Keratinocyte (primary cell): Measurements from ENCODE around the gene ADAMTSL4. TPM values are rescaled to one million over a fixed set of nuclear protein-coding genes. Genes with fewer than 3 reads are reported as not detected.
"Not testable (repeated sequence)": the region's sequence is repeated elsewhere in the genome, so short reads cannot be mapped to it uniquely, and the experiment has no call there.

Experiments used
- DNase-seq: peaks from one replicate; pipeline ENCODE4 v3.0.0-alpha.2; 2011; ENCODE audit warnings: low read depth, missing footprints, low spot score
- FAIRE-seq: peaks from 2 replicates; lab custom pipeline; 2011; peaks lifted over from hg19 to GRCh38; lab: Jason Lieb, UNC
- H2AFZ ChIP-seq: 2 replicates; pipeline ENCODE4 v1.6.0; 2012; ENCODE audit warnings: low read length, control low read depth, inconsistent platforms; ENCODE audit not compliant: control insufficient read depth
- H3K27ac ChIP-seq: 2 replicates; pipeline ENCODE4 v1.5.1; 2011; ENCODE audit warnings: low read length; ENCODE audit not compliant: control insufficient read depth, insufficient read depth
- H3K27me3 ChIP-seq: 3 replicates; pipeline ENCODE4 v1.6.0; 2011; ENCODE audit warnings: low read length; ENCODE audit not compliant: control insufficient read depth, insufficient read depth; ENCODE audit errors: extremely low read depth
- H3K36me3 ChIP-seq, 2 experiments: 2 replicates in 1 of 2; 3 replicates in 1 of 2; pipeline ENCODE4 v1.5.1; 2011; ENCODE audit warnings: low read length in 2 of 2, mild to moderate bottlenecking in 1 of 2; ENCODE audit not compliant: control insufficient read depth in 2 of 2, insufficient read depth in 2 of 2; ENCODE audit errors: extremely low read depth in 1 of 2
- H3K4me1 ChIP-seq: 3 replicates; pipeline ENCODE4 v1.5.1; 2011; ENCODE audit warnings: low read length; ENCODE audit not compliant: control insufficient read depth, insufficient read depth; ENCODE audit errors: extremely low read depth
- H3K4me2 ChIP-seq: 3 replicates; pipeline ENCODE4 v1.6.0; 2011; ENCODE audit warnings: low read depth, low read length; ENCODE audit not compliant: control insufficient read depth, insufficient read depth; ENCODE audit errors: extremely low read depth
- H3K4me3 ChIP-seq, 3 experiments: fragments of 200-600 bp in 1 of 3; sonication (generic) in 1 of 3; 2 replicates in 2 of 3; 3 replicates in 1 of 3; pipeline ENCODE4 v1.5.1; 2011 to 2016; ENCODE audit warnings: low read length in 3 of 3, mild to moderate bottlenecking in 3 of 3, control low read depth in 2 of 3, inconsistent platforms in 1 of 3, low read depth in 1 of 3, mixed read lengths in 1 of 3, mixed run types in 1 of 3, moderate library complexity in 1 of 3; ENCODE audit not compliant: control insufficient read depth in 2 of 3, insufficient read depth in 2 of 3; ENCODE audit errors: extremely low read depth in 1 of 3
- H3K79me2 ChIP-seq: 2 replicates; pipeline ENCODE4 v1.6.0; 2012; ENCODE audit warnings: low read length; ENCODE audit not compliant: control insufficient read depth, insufficient read depth
- H3K9ac ChIP-seq: 3 replicates; pipeline ENCODE4 v1.6.0; 2011; ENCODE audit warnings: low read length; ENCODE audit not compliant: control insufficient read depth, insufficient read depth; ENCODE audit errors: extremely low read depth
- H3K9me1 ChIP-seq: 3 replicates; pipeline ENCODE4 v1.6.0; 2011; ENCODE audit warnings: low read length; ENCODE audit not compliant: control insufficient read depth, insufficient read depth; ENCODE audit errors: extremely low read depth
- H3K9me3 ChIP-seq: 2 replicates; pipeline ENCODE4 v1.5.1; 2012; ENCODE audit warnings: low read depth, low read length; ENCODE audit not compliant: control insufficient read depth
- H4K20me1 ChIP-seq: 3 replicates; pipeline ENCODE4 v1.6.0; 2011; ENCODE audit warnings: low read length; ENCODE audit not compliant: control insufficient read depth, insufficient read depth; ENCODE audit errors: extremely low read depth
- EZH2 ChIP-seq: IDR thresholded peaks from one replicate; pipeline ENCODE4 v1.6.1; 2012; ENCODE audit warnings: inconsistent platforms, mild to moderate bottlenecking, low read length, moderate library complexity
- dilution Hi-C: fragments of 300-500 bp; cut with MboI; formaldehyde crosslinking; loops from one replicate; pipeline ENCODE4 v1.7.0; 2020; ENCODE audit warnings: low sequenced_read_pairs; ENCODE audit not compliant: extremely low pct_ligation_motif_present
- polyA plus RNA-seq, 5 experiments: library from polyadenylated mRNA; depleted of rRNA in 3 of 5; stranded (reverse) in 3 of 5; stranded (forward) in 1 of 5; unstranded in 1 of 5; fragments of >200 nt; gene quantifications; 1 replicate in 1 of 5; 2 replicates in 3 of 5; 3 replicates in 1 of 5; pipeline versions ENCODE4 v1.2.1 to v1.2.3, GENCODE V29; 2011 to 2012; ENCODE audit warnings: missing spikeins in 2 of 5, low read depth in 1 of 5, low replicate concordance in 1 of 5
- TF ChIP-seq, protein P1 (sequence below), 3 experiments: IDR thresholded peaks in 1 of 3; conservative IDR thresholded peaks in 1 of 3; optimal IDR thresholded peaks in 1 of 3; 2 replicates in 2 of 3; 3 replicates in 1 of 3; pipeline versions ENCODE3 to v1.5.1; 2011; ENCODE audit warnings: low read length in 3 of 3, mild to moderate bottlenecking in 3 of 3, moderate library complexity in 2 of 3, control low read depth in 1 of 3, inconsistent platforms in 1 of 3; ENCODE audit not compliant: insufficient read depth in 2 of 3; ENCODE audit errors: extremely low read depth in 1 of 3

ADAMTSL4 gene
- polyA plus RNA-seq, 1 donor (not counting 4 experiments of a cell fraction or from before 2014, with no cell fraction given) = 7.0 TPM

DNA sequence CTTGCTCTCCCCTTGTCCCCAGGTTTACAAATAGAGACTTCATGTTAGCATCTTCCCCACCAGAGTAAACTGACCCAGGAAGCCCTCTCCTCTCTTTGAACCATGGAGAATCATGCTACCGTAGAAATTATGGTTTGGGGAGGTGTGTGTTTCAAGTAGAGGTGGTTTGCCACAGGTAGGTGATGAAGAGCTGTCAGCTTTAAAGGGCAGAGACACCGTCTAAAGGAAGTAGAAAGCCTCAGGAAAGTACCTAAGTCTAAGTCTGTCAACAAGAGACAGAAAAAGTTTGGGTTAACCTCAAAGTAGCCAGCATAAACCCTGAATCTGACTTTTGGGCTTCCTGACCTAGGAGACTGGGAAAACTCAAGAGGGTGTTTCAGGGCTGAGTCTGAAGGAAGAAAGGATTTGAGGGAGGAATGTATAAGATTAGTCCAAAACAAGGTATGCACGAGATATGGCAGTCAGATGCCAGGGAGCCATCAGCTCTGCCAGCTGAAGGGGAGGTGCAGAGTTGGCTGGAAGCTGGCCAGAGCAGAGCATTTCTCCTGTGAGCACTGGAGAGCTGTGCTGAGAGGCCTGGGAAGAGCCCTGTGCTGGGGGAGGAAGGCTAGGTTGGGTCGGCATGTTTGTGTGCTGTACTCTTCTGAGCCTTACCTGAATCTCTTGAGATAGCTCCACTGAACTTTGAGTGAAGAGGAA is 14.3 kb downstream of the ADAMTSL4 start:
- Histone ChIP-seq H3K4me1 (peaks cover 59% of the 10 kb centered on the region), H3K4me2 (peak overlapping the region; percentile 94), H4K20me1 (peaks cover 4% of the 10 kb centered on the region), H3K36me3 (peaks cover 0 to 2% of the 10 kb centered on the region in 2 experiments), H2AFZ (no peak overlapping the region), H3K9me1 (peaks cover 8% of the 10 kb centered on the region), H3K4me3 (no peak overlapping the region), H3K9me3 (no peaks in the 10 kb centered on the region), H3K9ac (peak overlapping the region; percentile 99), H3K79me2 (peaks cover 21% of the 10 kb centered on the region), H3K27ac (peak overlapping the region; percentile 99), H3K27me3 (no peaks in the 10 kb centered on the region)
- dilution Hi-C loops = no loop called here
- FAIRE-seq (peak; percentile 26), DNase-seq (no peak)
- TF ChIP-seq, protein P1, sequence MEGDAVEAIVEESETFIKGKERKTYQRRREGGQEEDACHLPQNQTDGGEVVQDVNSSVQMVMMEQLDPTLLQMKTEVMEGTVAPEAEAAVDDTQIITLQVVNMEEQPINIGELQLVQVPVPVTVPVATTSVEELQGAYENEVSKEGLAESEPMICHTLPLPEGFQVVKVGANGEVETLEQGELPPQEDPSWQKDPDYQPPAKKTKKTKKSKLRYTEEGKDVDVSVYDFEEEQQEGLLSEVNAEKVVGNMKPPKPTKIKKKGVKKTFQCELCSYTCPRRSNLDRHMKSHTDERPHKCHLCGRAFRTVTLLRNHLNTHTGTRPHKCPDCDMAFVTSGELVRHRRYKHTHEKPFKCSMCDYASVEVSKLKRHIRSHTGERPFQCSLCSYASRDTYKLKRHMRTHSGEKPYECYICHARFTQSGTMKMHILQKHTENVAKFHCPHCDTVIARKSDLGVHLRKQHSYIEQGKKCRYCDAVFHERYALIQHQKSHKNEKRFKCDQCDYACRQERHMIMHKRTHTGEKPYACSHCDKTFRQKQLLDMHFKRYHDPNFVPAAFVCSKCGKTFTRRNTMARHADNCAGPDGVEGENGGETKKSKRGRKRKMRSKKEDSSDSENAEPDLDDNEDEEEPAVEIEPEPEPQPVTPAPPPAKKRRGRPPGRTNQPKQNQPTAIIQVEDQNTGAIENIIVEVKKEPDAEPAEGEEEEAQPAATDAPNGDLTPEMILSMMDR (optimal IDR thresholded peaks at IDR 0.05 in 1 of 3, IDR thresholded peaks at IDR 0.05 in 1 of 3, conservative IDR thresholded peaks at IDR 0.05 in 1 of 3; ENCODE audit: extremely low read depth in 1 of 3, insufficient read depth in 2 of 3, low read length in 3 of 3) = no peak
- no peak for TF ChIP-seq EZH2

DNA sequence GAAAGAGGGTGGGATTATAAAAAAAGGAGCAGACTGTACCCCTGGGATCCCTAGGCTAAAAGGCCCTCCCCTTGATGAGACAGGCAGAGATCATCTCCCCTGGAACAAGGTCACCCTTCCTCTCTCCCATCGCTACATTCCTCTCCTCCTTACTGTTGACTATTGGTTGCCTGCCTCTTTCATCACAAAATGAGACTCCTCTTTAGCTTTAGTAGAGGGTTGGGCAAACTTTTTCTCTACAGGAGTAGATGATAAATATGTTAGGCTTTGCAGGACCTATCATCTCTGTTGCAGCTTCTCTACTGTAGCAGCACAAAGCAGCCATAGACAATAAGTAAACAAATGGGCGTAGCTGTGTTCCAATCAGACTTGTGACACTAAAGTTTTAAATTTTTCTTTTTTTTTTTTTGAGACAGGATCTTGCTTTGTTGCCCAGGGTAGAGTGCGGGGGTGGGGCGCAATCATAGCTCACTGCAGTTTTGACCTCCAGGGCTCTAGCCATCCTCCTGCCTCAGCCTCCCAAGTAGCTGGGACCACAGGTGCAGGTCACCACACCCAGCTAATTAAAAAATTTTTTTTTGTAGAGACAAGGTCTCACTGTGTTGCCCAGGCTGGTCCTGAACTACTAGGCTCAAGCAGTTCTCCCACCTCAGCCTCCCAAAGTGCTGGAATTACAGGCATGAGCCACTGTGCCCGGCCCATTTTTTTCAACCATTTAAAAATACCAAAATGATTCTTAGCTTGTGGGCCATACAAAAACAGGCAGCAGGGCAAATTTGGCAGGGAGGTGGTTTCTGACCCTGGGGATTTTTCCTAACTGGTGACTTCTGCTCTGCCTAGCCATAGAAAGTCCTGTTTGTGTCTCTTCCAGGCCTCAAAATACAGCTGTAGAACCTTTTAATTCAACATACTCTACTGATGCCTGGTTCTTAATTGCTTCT is 15.1 kb downstream of the ADAMTSL4 start:
- Histone ChIP-seq H3K27ac (peak overlapping the region; percentile 99), H4K20me1 (peaks cover 4% of the 10 kb centered on the region), H3K9me3 (no peaks in the 10 kb centered on the region), H3K4me3 (peak overlapping the region in 1 of 3 experiments; percentile 14), H3K79me2 (peaks cover 21% of the 10 kb centered on the region), H3K36me3 (peaks cover 0 to 2% of the 10 kb centered on the region in 2 experiments), H3K9me1 (peaks cover 8% of the 10 kb centered on the region), H3K4me1 (peaks cover 66% of the 10 kb centered on the region), H2AFZ (no peak overlapping the region), H3K4me2 (peak overlapping the region; percentile 94), H3K9ac (peak overlapping the region; percentile 54), H3K27me3 (no peaks in the 10 kb centered on the region)
- TF ChIP-seq, protein P1 (optimal IDR thresholded peaks at IDR 0.05 in 1 of 3, IDR thresholded peaks at IDR 0.05 in 1 of 3, conservative IDR thresholded peaks at IDR 0.05 in 1 of 3; ENCODE audit: extremely low read depth in 1 of 3, insufficient read depth in 2 of 3, low read length in 3 of 3) = no peak
- no peak for TF ChIP-seq EZH2
- DNase-seq (no peak), FAIRE-seq (no peak)
- dilution Hi-C loops = no loop called here

DNA sequence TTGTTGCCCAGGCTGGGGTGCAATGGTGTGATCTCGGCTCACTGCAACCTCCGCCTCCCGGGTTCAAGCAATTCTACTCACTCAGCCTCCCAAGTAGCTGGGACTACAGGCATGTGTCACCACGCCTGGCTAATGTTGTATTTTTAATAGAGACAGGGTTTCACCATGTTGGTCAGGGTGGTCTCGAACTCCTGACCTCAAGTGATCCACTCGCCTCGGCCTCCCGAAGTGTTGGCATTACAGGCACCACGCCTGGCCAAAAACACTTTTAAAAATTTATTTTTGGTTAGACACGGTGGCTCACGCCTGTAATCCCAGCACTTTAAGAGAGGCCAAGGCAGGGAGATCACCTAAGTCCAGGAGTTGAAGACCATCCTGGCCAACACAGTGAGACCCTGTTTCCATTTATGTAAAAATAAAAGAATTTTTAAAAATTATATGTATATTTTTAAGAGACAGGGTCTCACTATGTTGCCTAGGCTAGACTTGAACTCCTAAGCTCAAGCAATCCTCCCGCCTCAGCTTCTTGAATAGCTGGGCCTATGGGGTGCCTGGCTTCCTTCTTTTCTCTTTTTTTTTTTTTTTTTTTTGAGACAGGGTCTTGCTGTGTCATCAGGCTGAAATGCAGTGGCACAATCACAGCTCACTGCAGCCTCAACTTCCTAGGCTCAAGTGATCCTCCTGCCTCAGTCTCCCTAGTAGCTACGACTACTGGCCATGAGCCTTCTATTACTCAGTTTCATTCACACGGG is 16.2 kb downstream of the ADAMTSL4 start:
- H3K9me3 ChIP-seq, FAIRE-seq, H3K27ac ChIP-seq, H3K36me3 ChIP-seq, H2AFZ ChIP-seq, H3K27me3 ChIP-seq, H3K4me3 ChIP-seq, H4K20me1 ChIP-seq, H3K9ac ChIP-seq, H3K4me2 ChIP-seq, DNase-seq, dilution Hi-C loops, H3K9me1 ChIP-seq: not testable (repeated sequence)
- Histone ChIP-seq H3K4me1 (peaks cover 72% of the 10 kb centered on the region), H3K79me2 (peaks cover 21% of the 10 kb centered on the region)
